Fibroblast of villous mesenchyme (primary cell): ENCODE data around the gene ETV2. TPM values are rescaled to one million over a fixed set of nuclear protein-coding genes. Genes with fewer than 3 reads are reported as not detected.
A peak's percentile ranks its signal among the peaks of the same experiment; 100 is the strongest.

Source experiments
- DNase-seq: peaks from one replicate; pipeline ENCODE4 v3.0.0-alpha.2; 2010; ENCODE audit warnings: low read depth
- H3K4me3 ChIP-seq: 2 replicates; pipeline ENCODE4 v1.5.1; 2011; ENCODE audit warnings: low read depth, mild to moderate bottlenecking, low read length
- total RNA-seq: library from RNA; depleted of rRNA; stranded (reverse); fragments of >200 nt; gene quantifications from 2 replicates; pipeline ENCODE4 v1.2.3, GENCODE V29; 2012
- TF ChIP-seq, protein P1 (sequence below): IDR thresholded peaks from 2 replicates; pipeline ENCODE4 v1.5.1; 2012; ENCODE audit warnings: low read depth, mild to moderate bottlenecking, low read length; ENCODE audit not compliant: insufficient read depth

The ETV2 gene
- total RNA-seq, 1 donor = 0.86 TPM

DNA sequence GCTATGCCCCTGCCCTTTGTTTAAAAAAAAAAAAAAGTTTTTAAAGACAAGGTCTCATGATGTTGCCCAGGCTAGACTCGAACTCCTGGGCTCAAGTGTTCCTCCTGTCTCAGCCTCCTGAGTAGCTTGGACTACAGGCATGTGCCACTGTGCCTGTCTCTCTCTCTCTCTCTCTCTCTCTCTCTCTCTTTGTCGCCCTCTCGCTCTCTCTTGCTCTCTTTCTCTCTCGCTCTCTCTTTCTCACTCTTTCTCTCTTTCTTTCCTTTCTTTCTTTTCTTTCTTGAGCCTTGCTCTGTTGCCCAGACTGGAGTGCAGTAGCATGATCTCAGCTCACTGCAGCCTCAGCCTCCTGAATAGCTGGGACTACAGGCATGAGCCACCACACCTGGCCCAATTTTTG lies 14.1 kb downstream of the ETV2 start:
- TF ChIP-seq, protein P1, sequence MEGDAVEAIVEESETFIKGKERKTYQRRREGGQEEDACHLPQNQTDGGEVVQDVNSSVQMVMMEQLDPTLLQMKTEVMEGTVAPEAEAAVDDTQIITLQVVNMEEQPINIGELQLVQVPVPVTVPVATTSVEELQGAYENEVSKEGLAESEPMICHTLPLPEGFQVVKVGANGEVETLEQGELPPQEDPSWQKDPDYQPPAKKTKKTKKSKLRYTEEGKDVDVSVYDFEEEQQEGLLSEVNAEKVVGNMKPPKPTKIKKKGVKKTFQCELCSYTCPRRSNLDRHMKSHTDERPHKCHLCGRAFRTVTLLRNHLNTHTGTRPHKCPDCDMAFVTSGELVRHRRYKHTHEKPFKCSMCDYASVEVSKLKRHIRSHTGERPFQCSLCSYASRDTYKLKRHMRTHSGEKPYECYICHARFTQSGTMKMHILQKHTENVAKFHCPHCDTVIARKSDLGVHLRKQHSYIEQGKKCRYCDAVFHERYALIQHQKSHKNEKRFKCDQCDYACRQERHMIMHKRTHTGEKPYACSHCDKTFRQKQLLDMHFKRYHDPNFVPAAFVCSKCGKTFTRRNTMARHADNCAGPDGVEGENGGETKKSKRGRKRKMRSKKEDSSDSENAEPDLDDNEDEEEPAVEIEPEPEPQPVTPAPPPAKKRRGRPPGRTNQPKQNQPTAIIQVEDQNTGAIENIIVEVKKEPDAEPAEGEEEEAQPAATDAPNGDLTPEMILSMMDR = no peak

GRCh38 chr19:35656700-35657099 lies 15.2 kb downstream of the ETV2 start:
- no peak for DNase-seq
- TF ChIP-seq, protein P1 = no peak
- no peak overlapping the region for H3K4me3 ChIP-seq

More for the DNA sequence above, 14.1 kb downstream of the ETV2 start:
- DNase-seq = no peak
- H3K4me3 ChIP-seq = no peak overlapping the region

DNA sequence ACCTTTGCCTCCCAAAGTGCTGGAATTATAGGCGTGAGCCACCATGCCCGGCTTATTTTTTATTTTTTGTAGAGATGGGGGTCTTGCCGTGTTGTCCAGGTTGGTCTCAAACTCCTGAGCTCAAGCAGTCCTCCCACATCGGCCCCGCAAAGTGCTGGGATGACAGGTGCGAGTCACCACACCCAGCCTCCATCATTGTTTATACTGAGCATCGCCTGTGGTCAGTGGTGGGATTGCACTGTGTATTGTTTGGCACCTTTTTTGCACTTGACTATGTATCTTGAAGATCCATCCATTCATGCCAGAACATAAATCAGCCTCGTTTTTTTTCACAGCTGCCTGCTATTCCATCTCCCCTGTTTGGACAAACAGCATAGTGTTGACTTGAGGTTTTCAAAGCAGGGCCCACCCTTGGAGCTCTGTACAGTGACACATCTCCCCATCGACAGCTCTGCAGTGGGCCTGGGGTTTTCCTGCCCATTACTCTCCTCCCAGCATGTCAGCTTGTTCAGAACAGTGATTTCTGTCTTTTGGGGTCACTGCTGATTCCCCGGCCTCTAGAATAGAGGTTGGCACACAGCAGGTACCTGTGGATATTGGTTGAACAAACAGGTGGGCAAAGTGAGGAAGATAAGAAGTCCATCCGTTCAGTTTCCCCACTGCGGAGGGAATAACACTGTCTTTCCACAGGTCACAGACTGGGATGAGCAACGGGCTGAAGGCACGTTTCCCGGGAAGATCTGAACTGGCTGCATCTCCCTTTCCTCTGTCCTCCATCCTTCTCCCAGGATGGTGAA lies 16.6 kb downstream of the ETV2 start:
- DNase-seq = no peak
- H3K4me3 ChIP-seq = no peak overlapping the region
- TF ChIP-seq, protein P1 = peak; percentile 17

GRCh38 chr19:35661995-35662340 lies 20.4 kb downstream of the ETV2 start:
- no peak overlapping the region for H3K4me3 ChIP-seq
- DNase-seq = no peak
- TF ChIP-seq, protein P1 = no peak

GRCh38 chr19:35663981-35664380 lies 22.4 kb downstream of the ETV2 start:
- TF ChIP-seq, protein P1 = no peak
- no peak for DNase-seq
- H3K4me3 ChIP-seq = no peak overlapping the region

DNA sequence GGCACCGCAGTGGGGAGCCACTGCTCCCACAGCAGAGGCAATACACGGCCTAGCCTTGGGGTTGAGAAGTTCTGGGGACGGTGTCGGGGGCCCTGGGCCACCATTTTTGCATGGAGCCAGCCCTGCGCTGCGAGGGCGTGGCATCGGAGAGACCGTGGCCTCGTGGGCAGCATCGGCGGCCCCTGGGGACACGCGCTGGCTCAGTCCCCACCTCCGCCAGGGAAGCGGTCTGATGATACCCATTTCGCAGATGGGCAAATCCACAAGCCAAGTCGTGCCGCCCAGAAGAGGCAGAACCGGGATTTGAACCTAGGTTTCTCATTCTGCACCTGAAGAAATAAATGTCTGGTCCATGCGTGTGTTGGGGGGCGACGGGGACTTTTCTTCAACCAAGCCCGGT lies 23.6 kb downstream of the ETV2 start:
- H3K4me3 ChIP-seq = no peak overlapping the region
- TF ChIP-seq, protein P1 = no peak
- no peak for DNase-seq

DNA sequence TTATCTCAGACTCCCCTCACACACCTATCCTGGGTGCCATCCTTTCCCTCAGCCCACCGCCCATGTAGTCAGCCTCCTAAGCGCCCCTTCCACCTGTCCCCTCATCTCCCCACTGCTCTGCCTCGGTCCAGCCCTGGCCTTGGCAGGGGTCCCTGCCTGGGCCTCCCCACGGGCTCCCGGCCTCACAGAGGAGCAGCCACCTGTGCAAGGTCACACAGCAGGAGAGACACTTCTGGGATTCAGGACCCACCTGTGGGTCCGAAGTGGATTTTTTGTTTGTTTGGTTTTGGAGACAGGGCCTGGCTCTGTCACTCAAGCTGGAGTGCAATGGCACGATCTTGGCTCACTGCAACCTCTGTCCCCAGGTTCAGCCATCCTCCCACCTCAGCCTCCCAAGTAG lies 24.1 kb downstream of the ETV2 start:
- TF ChIP-seq, protein P1 = no peak
- no peak for DNase-seq
- no peak overlapping the region for H3K4me3 ChIP-seq
